Breast epithelium (tissue), 4 donors: ENCODE data around the gene CNGA4. TPM values are rescaled to one million over a fixed set of nuclear protein-coding genes. Genes with fewer than 3 reads are reported as not detected.

Experiments
- DNase-seq, 2 donors: peaks; one replicate each; pipeline ENCODE4 v3.0.0-alpha.2; 2019; ENCODE audit warnings: low spot score in 2 of 2
- H3K27ac ChIP-seq, 2 donors: fragments of 200-600 bp; sonication (generic) in 1 of 2; one replicate each; pipeline ENCODE4 v1.5.1; 2016 to 2019; ENCODE audit warnings: mild to moderate bottlenecking in 1 of 2
- H3K27me3 ChIP-seq, 2 donors: fragments of 200-600 bp; sonication (generic) in 1 of 2; one replicate each; pipeline versions ENCODE4 v1.5.1 to v1.6.0; 2017 to 2019; ENCODE audit warnings: control low read depth in 1 of 2, mild to moderate bottlenecking in 1 of 2
- H3K36me3 ChIP-seq: fragments of 200-600 bp; one replicate; pipeline ENCODE4 v1.5.1; 2019
- H3K4me1 ChIP-seq, 2 donors: fragments of 200-600 bp; sonication (generic); one replicate each; pipeline ENCODE4 v1.5.1; 2016 to 2019; ENCODE audit warnings: control low read depth in 1 of 2
- H3K4me3 ChIP-seq, 3 donors: fragments of 200-600 bp; sonication (generic); 1 replicate in 2 of 3; 2 replicates in 1 of 3; pipeline ENCODE4 v1.5.1; 2016 to 2019; ENCODE audit warnings: mild to moderate bottlenecking in 3 of 3, moderate library complexity in 2 of 3
- H3K9me3 ChIP-seq, 2 donors: fragments of 200-600 bp; sonication (generic) in 1 of 2; one replicate each; pipeline ENCODE4 v1.5.1; 2016 to 2019; ENCODE audit warnings: control low read depth in 1 of 2
- POLR2A ChIP-seq: fragments of 450-650 bp; IDR thresholded peaks from one replicate; pipeline ENCODE4 v1.6.1; 2016; ENCODE audit warnings: antibody characterized with exemption, mild to moderate bottlenecking, moderate library complexity
- POLR2AphosphoS5 ChIP-seq, 3 donors: sonication (generic); formaldehyde crosslinking; IDR thresholded peaks; one replicate each; pipeline ENCODE4 v1.6.1; 2017; ENCODE audit warnings: antibody characterized with exemption in 3 of 3
- intact Hi-C: fragments of 100-400 bp; cut with DNase I; formaldehyde crosslinking; loops from one replicate; pipeline ENCODE4 v1.15.1; 2023; ENCODE audit warnings: low total_unique reads
- total RNA-seq, 3 donors: library from RNA; depleted of rRNA; stranded (reverse); fragments of >200 nt; gene quantifications; one replicate each; pipeline ENCODE4 v1.1.0, GENCODE V29; 2016
- TF ChIP-seq, protein P1 (sequence below), 3 donors: fragments of 450-650 bp; IDR thresholded peaks; one replicate each; pipeline ENCODE4 v1.5.1; 2016 to 2017; ENCODE audit warnings: antibody characterized with exemption in 3 of 3, mild to moderate bottlenecking in 3 of 3, moderate library complexity in 3 of 3

The CNGA4 gene, protein sequence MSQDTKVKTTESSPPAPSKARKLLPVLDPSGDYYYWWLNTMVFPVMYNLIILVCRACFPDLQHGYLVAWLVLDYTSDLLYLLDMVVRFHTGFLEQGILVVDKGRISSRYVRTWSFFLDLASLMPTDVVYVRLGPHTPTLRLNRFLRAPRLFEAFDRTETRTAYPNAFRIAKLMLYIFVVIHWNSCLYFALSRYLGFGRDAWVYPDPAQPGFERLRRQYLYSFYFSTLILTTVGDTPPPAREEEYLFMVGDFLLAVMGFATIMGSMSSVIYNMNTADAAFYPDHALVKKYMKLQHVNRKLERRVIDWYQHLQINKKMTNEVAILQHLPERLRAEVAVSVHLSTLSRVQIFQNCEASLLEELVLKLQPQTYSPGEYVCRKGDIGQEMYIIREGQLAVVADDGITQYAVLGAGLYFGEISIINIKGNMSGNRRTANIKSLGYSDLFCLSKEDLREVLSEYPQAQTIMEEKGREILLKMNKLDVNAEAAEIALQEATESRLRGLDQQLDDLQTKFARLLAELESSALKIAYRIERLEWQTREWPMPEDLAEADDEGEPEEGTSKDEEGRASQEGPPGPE
- total RNA-seq = under 1 TPM in 2 of 3 donors, not detected in 1; 0.29 to 0.48 TPM

DNA sequence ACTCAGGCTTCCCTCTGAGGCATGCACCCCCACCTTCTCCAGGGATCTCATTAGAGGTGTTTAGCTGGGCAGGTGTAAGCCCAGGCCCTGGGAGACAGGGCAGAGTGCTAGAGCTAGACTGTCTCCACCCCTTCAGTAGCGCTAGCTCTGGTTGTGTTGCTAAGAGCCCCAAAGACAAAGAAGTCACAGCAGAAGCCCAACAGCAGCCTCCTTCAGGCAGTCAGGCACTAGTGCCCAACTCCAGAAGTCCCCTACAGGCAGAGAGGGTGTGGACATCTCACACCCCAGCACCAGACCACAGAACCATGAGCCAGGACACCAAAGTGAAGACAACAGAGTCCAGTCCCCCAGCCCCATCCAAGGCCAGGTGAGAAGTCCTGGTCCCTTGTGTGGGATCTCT, at the start of gene CNGA4:
CNGA4 (plus strand) TSS at position 188 of the 400 bp plus-strand sequence; CDS start at position 306, 118 bp downstream.
- no peaks in the 10 kb centered on the region for H3K9me3 ChIP-seq
- TF ChIP-seq POLR2A (no peak), POLR2AphosphoS5 (IDR thresholded peaks at IDR 0.05) (no peak)
- TF ChIP-seq, protein P1, sequence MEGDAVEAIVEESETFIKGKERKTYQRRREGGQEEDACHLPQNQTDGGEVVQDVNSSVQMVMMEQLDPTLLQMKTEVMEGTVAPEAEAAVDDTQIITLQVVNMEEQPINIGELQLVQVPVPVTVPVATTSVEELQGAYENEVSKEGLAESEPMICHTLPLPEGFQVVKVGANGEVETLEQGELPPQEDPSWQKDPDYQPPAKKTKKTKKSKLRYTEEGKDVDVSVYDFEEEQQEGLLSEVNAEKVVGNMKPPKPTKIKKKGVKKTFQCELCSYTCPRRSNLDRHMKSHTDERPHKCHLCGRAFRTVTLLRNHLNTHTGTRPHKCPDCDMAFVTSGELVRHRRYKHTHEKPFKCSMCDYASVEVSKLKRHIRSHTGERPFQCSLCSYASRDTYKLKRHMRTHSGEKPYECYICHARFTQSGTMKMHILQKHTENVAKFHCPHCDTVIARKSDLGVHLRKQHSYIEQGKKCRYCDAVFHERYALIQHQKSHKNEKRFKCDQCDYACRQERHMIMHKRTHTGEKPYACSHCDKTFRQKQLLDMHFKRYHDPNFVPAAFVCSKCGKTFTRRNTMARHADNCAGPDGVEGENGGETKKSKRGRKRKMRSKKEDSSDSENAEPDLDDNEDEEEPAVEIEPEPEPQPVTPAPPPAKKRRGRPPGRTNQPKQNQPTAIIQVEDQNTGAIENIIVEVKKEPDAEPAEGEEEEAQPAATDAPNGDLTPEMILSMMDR (IDR thresholded peaks at IDR 0.05) = no peak
- H3K4me1 ChIP-seq = no peaks in the 10 kb centered on the region
- no peak within 1 kb of the TSS for H3K4me3 ChIP-seq
- no peak for DNase-seq
- no peaks in the 10 kb centered on the region for H3K36me3 ChIP-seq
- no peaks in the 10 kb centered on the region for H3K27me3 ChIP-seq
- intact Hi-C loops = no loop called here
- H3K27ac ChIP-seq = no peak within 1 kb of the TSS

DNA sequence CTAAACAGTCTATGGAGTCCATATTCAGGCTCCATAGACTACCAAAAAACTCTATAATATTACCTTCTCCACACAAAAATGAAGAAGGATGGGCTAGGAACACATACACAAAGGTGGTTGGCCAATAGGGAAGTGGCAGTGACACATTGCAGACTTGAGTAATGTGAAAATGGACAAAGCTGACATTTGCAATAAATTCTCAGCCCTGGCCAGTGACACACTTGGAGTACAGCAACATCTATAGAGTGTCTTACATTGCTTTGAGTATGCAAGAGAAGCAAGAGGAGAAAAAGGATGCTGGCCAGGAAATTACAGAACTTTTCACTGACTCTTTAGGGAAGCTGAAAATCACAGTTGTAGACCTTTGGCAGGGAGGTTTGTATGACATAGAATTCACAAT, 47.1 kb upstream of the CNGA4 start:
- Histone ChIP-seq H3K4me1 (no peaks in the 10 kb centered on the region), H3K27me3 (no peaks in the 10 kb centered on the region), H3K4me3 (no peak overlapping the region), H3K36me3 (no peaks in the 10 kb centered on the region), H3K27ac (no peak overlapping the region), H3K9me3 (no peaks in the 10 kb centered on the region)
- DNase-seq = no peak
- intact Hi-C loops = no loop called here
- TF ChIP-seq POLR2AphosphoS5 (IDR thresholded peaks at IDR 0.05) (no peak), POLR2A (no peak)
- TF ChIP-seq, protein P1 (IDR thresholded peaks at IDR 0.05) = no peak

DNA sequence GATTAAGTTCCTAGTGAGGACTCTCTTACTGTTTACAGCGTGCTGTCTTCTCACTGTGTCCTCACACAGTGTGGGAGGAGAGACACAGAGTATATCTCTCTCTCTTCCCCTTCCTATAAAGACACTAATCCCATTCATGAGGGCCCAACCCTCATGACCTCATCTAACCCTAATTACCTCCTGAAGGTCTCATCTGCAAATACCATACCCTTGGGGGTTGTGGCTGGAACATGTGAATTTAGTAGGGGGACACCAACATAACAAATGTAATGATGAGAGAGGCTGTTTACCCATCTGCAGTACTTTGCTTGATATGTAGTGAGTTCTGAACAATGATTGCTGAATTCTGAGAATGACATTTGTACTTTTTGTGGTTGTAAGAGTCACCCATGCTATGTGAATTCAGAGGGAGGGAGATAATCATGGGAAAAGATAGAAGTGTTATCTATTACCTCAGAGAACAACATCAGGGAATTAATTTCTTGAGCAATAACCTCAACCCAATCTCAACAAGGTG, 44.8 kb upstream of the CNGA4 start:
- H3K4me3 ChIP-seq = no peak overlapping the region
- TF ChIP-seq, protein P1 (IDR thresholded peaks at IDR 0.05) = no peak
- TF ChIP-seq POLR2A = no peak
- H3K27me3 ChIP-seq = no peaks in the 10 kb centered on the region
- no peak for DNase-seq
- no peaks in the 10 kb centered on the region for H3K36me3 ChIP-seq
- intact Hi-C loops = no loop called here
- no peaks in the 10 kb centered on the region for H3K9me3 ChIP-seq
- H3K4me1 ChIP-seq = no peaks in the 10 kb centered on the region
- H3K27ac ChIP-seq = no peak overlapping the region

DNA sequence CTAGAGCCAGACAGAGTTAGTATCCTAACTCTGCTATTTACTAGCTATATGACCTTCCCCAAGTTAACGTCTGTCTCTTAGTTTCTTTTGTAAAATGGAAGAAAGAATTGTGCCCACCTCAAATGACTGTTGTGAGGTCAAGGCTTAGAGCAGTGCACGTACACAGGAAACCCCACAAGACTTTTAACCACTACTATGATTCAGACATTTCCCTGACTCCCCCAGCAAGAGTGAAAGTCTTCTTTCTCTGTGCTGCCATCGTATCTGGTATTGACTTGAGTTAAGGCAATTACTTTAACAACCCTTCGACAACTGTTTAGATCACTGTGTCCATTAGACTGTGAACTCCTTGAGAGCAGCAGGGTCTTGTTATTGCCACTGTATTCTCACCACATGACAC, 42.5 kb upstream of the CNGA4 start:
- intact Hi-C loops = no loop called here
- H3K4me3 ChIP-seq = no peak overlapping the region
- no peak overlapping the region for H3K27ac ChIP-seq
- H3K4me1 ChIP-seq = no peaks in the 10 kb centered on the region
- no peaks in the 10 kb centered on the region for H3K9me3 ChIP-seq
- H3K36me3 ChIP-seq = no peaks in the 10 kb centered on the region
- H3K27me3 ChIP-seq = no peaks in the 10 kb centered on the region
- DNase-seq = no peak
- TF ChIP-seq POLR2AphosphoS5 (IDR thresholded peaks at IDR 0.05) = no peak
- TF ChIP-seq, protein P1 (IDR thresholded peaks at IDR 0.05) = no peak
